Measurements from ENCODE around the gene COG5.

Gene COG5

GRCh38 chr7:107461938-107462533 is 101.7 kb downstream of the COG5 start:
- no peak for DNase-seq

- peak; percentile 9 for DNase-seq
Measured at GRCh38 chr7:107453388-107453787, 110.3 kb downstream of the COG5 start.

DNA sequence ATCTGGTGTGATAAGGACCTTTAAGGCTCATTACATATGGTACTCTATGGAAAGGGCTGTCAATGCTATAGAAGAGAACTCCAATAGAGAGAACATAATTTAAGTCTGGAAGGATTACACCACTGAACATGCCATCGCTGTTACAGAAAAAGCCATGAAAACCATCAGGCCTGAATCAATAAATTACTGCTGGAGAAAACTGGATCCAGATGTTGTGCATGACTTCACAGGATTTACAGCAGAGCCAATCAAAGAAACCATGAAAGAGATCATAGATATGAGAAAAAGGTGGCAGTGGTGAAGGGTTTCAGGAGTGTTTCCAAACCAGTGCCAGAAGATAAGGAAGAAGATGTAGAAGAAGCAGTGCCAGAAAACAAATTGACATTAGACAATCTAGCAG is 112.8 kb downstream of the COG5 start:
- DNase-seq: peak; percentile 63

- peak; percentile 39 for DNase-seq
Measured at GRCh38 chr7:107446988-107447387, 116.7 kb downstream of the COG5 start.

DNA sequence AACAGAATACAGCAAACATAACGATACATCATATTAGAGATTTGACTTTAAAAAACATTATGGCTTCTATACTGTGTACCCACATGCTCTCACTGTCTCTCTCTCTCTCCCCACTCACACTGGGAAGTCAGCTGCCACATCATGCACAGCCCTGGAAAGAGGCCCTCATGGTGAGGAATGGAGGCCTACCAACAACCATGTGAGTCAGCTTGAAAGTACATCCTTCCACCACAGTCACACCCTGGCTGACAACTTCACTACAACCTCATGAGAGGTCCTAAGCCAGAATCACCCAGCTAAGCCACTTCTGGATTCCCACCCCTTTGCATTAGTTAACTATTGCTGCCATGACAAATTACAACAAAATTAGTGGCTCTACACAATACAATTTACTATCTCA is 117.2 kb downstream of the COG5 start:
- DNase-seq: peak; percentile 55

DNA sequence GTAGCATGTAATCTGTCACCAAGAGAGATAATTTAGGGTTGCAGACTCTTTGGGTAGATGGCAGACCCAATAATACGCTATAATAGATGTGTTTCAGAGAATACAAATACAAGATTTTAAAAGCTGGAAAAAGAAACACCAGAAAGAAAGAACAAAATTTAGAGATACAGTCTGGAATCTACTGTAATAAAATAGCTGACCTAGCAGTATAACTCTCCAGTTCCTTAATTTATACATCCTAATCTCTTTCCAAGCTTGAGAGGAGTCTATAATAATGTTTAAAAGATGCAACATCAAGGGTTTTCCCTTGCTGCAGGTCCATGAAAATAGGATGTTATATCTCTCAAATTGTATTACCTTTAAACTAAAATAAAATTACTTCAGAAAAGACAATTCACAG is 121.0 kb downstream of the COG5 start:
- no peak for DNase-seq

DNA sequence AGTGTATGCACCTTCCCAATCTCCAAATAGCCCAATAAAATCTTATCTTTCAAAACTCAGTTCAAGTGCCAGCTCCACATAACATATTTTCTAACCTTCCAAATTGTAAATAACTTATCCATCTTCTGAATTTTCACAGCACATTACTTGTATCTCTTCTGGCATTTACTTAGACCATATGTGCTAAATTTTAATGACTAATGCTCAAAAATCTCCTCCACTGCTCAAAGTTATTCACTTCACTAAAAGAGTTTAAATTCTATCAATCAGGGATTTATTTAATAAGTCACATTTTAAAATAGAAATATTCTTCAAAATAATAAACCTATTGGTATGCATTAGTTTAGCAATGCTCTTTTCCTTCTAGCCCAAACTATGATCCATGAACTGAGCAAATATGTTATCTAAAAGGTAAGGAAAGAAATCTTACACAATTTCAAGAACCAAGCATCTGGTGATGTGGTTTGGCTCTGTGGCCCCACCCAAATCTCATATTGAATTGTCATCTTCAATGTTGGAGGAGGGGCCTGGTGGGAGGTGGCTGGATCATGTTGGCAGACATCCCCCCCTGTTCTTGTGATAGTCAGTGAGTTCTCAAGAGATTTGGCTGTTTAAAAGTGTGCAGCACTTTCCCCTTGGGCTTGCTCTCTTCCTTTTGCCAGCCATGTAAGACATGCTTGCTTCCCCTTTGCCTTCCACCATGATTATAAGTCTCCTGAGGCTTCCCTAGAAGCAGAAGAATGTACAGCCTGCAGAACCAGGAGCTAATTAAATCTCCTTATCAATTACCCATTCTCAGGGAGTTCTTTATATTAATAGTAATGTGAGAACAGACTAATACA is 121.9 kb downstream of the COG5 start:
- peak; percentile 66 for DNase-seq

- DNase-seq: no peak
Measured at GRCh38 chr7:107439025-107439424, 124.7 kb downstream of the COG5 start.

- DNase-seq: no peak
Measured at GRCh38 chr7:107435749-107436148, 128.0 kb downstream of the COG5 start.

DNA sequence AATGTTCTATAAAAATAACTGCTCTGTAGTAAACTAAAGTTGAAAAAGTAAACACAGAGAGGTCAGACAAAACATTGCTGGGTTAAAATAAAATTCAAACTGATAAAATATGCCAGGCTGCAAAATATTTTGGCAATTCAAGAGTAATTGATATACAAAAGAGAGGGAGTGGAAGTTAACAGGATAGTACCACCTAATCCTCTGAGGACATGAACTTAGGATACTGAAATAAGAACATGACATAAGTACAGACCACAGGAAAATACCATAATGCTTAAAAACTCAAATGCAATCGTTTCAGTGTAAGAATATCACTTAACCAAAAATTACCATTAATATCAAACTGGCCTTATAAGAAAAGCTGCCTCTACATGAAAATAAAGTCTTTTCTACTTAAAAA is 131.5 kb downstream of the COG5 start:
- DNase-seq: no peak

DNA sequence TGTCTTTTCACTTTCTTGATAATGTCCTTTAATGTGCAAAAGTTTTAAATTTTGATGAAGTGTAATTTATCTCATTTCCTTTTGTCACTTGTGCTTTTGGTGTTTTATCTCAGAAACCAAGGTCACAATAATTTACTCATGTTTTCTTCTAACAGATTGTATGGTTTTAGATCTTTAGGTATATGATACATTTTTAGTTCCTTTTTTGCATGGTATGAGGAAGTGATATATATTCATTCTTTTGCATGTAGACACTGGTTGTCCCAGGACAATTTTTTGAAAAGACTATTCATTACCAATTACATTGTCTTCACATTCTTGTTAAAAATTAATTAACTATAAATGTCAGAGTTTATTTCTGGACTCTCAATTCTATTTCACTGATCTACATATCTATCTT is 133.7 kb downstream of the COG5 start:
- no peak for DNase-seq

DNA sequence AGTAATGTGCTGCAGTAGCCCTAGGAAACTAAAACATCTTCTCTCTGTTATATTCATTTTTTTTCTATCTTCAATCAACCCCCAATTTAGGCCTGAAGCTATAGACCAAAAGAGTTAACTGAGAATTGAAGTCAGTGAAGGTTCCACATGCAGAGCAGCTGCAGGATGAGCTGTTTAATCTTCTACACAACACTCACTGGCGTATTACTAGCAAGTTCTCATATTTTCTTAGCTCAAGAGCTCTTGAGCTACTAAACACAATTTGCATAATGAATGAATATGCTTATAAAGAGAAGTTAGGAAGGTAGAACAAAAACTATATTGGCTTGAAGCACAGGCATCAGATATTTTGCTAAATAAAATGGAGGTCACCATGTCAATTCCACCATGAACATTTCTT is 135.1 kb downstream of the COG5 start:
- no peak for DNase-seq

DNA sequence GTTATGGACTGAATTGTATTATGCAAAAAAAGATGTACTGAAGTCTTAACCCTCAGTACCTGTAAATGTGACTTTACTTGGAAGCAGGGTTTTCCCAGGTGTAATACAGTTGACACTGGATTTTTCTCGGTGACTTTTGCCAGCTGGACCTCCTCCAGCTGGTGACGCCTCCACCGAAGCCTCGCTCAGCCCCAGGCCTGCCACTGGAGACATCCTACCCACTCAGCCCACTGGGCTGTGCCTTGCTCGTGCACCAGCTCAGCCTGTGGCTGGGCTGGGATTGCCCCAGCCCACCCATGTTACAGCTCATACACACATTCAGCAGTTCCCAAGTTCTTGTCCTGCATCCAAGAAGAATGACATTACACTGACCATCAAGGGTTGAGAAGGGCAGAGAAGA is 136.3 kb downstream of the COG5 start:
- DNase-seq: no peak

- no peak for DNase-seq
Measured at GRCh38 chr7:107414198-107414597, 149.5 kb downstream of the COG5 start.

DNA sequence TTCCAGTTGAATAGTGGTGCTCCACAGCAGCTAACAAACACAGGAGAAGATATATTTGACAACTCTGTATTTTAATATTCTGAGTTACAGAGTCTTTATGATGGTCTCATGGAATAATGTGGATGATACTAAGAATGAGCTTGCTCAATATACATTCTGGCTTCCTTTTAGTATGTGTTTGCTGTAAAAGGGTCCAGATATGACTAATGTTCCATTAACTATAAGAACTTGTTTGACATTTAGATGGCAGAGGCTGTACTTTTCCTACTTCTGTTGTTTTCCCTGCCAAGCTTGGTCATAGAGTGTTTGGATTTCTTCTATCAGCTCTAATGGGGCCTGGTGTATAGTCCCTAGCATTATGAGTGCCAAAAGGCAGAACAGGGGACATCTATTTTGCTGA is 155.4 kb downstream of the COG5 start:
- no peak for DNase-seq

DNA sequence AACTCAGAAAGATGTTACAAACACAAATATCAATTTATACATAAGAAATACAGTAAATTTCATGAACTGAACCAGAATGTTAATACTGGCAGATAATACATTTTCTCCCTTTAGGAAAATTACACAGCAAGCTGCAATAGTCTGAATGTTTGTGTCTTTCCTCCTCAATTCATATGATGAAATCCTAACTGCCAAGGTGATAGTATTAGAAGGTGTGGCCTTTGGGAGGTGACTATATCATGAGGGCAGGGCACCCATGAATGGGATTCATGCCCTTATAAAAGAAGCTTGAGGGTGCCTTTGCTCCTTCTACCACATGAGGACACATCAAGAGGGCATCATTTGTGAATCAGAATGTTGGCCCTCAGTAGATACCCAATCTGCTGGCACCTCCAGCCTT is 158.2 kb downstream of the COG5 start:
- no peak for DNase-seq

GRCh38 chr7:107404740-107405537 is 158.8 kb downstream of the COG5 start:
- no peak for DNase-seq

DNA sequence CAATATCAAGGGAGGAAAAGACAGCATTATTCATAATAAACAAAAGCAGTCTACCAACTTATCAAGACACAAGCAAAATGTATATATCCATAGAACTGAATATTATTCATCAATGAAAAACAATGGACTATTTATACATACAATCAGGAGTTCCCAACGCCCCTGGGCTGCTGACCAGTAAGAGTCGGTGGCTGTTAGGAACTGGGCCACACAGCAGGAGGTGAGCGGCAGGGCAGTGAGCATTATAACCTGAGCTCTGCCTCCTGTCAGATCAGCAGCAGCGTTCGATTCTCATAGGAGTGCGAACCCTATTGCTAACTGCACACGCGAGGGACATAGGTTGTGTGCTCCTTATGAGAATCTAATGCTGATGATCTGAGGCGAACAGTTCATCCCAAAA is 165.6 kb downstream of the COG5 start:
- no peak for DNase-seq

DNA sequence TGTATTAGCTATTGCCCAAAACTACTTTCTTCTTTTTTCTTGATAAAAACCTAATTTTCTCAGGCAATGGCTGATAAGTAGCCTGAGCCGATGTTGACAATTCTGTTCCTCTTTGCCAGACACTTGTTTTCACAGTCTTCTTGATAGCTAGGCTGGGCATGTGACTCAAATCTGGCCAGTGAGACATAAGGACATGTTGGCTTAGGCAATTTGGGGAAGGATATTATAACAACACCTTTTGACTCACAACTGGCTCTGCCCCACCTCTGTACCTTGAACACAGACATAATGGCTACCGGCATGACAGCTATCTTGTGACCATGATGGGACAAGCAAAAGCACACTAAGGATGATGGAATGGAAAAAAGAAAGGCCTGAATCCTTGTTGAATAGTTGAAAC is 166.7 kb downstream of the COG5 start:
- no peak for DNase-seq

GRCh38 chr7:107396081-107396480 is 167.6 kb downstream of the COG5 start:
- DNase-seq: no peak

DNA sequence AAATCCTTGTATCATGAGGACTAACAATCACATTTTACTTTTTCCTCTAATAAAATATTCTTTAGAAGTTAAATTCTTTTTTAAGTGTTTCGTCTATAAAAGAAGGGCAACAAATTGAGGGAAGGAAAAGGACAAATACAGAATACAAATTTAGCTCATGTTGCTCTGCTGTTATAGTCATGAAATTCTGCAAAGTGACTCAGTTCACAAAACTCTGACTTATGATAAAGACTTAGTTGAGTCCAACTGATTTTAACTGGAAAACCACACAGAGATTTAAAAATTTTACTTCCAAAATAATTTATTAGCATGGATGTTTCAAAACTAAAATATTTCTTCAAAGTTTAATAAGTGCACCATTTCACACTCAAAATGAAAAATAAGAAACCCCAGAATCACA is 168.9 kb downstream of the COG5 start:
- peak; percentile 55 for DNase-seq

GRCh38 chr7:107394276-107394675 is 169.4 kb downstream of the COG5 start:
- no peak for DNase-seq

DNA sequence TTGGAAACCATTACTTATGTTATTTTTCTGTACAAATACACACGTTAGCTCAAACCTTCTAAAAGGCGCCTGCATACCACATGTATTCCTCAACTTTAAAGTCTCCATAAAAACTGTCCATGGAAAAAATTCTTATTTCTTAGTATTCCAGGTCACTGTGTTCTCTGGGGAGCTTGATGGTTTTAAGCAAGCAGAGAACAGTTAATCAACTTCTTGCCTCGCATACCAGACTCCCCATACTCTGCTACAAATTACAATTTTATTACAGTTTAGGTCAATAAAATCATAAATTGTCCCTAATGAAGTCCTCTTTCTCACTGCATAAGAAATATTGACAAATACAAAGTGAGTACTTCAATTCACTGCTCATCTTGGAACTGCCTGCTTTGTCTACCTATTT is 170.9 kb downstream of the COG5 start:
- DNase-seq: peak; percentile 57

GRCh38 chr7:107390916-107391315 is 172.8 kb downstream of the COG5 start:
- DNase-seq: no peak

Measured in fibroblast of skin of abdomen (primary cell).